HG03066 (cell line): ENCODE data around the gene N4BP2L1.

Experiments
- ATAC-seq: cut with Tn5 transposase; IDR thresholded peaks from one replicate; pipeline ENCODE4 v1.9.1; 2021; ENCODE audit warnings: low read depth; ENCODE audit not compliant: unreplicated experiment

Gene N4BP2L1

DNA sequence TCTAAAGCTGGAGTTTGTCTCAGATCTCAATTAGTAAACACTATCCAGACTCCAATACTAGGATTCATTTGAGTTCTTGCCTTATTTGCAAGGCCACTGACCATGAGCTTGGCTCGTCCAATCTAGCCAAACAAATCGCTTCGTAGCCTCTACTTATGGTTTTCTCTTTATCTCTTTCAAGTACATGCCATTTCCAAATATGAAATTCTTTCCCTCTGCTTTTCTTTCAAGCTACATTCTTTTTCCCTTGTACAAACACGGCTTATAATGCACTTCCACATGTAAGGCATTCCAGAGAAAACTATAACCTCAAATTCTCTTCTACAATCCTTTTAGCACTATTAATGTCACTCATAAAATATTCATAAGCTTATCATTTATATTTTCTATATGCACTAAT, 10.9 kb upstream of the N4BP2L1 start:
- ATAC-seq = no peak

- ATAC-seq = no peak
These were observed 4.9 kb upstream of the N4BP2L1 start for GRCh38 chr13:32432856-32433255.

GRCh38 chr13:32431361-32431760, 3.4 kb upstream of the N4BP2L1 start:
- no peak for ATAC-seq

- no peak for ATAC-seq
These were observed 2.3 kb upstream of the N4BP2L1 start for GRCh38 chr13:32430018-32430747.

DNA sequence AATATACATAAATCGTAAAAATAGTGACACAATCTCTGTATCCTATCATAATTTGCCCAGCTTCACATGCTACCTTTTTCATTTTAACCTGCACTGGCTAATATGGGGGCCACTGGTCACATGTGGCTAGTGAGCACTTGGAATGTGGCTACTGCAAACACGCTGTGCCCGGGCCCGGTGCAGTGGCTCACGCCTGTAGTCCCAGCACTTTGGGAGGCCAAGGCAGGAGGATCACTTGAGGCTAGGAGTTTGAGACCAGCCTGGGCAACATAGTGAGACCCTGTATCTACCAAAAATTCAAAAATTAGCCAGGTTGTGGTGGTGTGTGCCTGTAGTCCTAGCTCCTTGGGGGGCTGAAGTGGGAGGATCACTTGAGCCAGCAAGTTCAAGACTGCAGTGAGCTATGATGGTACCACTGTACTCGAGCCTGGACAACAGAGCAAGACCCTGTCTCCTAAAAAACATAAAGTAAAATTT, 1.5 kb upstream of the N4BP2L1 start:
- no peak for ATAC-seq

DNA sequence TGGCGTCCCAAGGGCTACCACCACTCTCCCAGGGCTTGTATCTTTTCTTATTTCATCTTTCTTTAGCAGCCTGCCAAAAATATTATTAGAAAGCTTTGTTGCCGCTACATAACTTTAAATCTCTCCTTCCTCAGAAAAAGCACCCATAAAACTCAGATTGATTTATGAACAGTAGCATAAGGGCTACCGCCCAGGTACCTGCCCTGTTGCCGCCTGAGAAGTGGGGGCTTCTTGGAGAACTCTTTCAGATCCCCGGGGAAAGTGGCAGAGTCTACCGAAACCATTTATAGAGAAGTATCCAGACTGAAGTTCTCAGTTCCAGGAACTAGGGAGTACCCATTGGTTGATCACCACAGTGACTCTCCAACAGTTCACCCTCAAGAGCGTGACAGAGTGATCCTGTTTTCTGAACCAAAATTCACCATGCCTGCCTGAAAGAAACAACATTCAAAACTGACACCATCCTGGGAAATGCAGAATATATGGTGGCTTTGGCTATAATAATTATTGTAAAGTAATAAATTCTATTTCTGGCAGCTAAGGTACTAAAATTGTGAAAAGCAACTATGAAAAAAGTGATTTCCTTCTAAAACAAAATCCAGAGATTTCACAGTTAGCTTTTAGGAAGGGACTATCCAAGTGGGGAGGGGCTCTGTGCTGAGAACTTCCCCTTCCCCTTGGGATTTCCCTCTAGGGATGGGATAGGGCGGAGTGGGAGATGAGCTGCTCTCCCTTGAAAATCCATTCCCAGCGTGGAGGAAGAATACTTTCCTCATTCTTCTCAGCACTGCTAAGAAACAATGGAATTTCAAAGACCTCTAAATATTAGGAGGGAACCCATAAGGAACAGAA, 877 bp upstream of the N4BP2L1 start:
- ATAC-seq = no peak

DNA sequence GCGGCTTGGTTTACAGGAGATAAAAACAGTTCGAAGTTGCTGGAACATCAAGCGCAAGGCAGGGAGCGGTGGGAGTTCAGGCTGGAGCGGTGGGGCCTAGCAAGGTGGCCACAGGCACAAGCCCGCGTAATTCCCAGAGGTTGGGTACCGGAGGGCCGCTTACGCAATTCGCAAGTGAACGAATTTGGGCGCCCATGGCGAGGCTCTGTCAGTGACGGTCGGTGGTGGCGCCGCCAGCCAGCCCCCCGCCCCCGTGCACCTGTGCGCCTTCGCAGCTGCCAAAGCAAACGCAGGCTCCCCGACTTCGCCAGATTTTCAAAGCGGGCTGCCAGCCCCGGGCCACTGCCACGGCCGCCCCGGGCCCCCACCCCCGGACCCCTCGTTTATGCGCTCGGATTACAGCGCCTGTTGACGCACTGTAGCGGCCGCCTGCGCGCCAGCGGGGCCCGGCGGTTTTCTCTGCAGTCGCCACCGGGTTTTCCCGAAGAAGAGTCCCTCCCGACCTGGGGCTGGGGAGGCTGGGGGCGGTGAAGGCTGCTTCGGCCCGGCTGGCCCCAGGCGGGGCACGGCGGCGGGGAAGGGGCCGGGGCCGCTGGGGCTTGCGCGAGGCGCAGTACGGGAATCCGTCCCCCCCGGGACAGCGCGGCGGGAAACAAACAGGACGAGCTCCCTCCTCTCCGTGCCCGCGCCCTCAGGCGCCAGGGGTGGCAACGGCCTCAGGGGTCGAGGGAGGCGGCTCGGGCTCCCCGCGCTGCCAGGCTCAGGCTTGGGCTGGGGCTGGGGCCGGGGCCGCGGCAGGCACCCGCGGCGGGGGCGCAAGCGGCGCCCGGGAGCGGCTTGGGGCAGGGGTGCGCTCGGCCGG, 709 bp downstream of the N4BP2L1 start:
- ATAC-seq = peak; percentile 16

GRCh38 chr13:32426191-32426989, 1.5 kb downstream of the N4BP2L1 start:
- peak; percentile 32 for ATAC-seq

DNA sequence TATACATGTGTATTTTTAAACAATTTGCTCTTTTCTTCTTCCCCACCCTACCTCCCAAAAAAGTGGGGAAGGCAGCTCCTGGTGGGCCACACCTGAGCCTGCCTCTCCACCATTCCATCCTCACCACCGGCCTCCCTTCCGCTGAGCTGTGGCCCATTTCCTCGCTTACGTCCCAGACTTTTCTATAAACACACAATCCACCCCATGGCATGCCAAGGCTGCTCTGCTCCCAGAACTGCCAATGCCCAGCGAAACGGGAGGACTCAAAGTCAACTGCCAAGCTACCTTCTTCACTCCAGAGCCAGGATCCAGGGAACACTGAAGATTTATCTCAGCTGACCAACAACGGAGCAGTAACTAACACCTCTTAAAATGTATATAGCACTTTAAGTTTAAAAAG, 2.8 kb downstream of the N4BP2L1 start:
- no peak for ATAC-seq

DNA sequence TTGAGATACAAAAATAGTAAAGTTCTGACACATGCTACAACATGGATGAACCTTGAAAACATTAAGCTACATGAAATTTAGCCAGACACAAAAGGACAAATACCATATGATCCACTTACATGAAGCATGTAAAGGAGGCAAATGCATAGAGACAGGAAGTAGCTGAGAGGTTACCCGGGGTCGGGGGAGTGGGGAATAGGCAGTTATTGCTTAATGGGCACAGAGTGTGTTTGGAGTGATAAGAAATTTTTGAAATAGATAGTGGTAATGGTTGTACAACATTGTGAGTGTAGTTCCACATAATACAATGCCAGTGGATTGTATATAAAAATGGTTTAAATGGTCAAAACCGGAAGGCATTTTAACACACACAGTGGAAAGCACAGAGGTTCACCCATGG, 4.3 kb downstream of the N4BP2L1 start:
- ATAC-seq = no peak

DNA sequence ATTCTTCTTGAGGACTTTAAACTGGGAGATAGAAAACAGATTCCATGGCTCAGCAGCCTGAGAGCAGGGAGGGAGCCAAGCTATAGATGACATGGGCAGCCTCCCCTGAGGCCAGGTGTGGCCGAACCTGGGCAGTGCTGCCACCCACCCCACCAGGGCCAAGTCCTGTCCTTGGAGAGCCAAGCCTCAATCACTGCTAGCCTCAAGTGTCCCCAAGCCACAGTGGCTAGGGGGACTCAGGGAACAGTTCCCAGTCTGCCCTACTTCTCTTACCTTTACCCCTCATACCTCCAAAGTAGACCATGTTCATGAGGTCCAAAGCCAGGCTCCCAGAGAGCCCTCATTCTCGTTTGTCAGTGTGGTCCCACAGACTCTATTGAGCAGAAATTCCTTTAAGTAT, 8.1 kb downstream of the N4BP2L1 start:
- ATAC-seq = no peak

DNA sequence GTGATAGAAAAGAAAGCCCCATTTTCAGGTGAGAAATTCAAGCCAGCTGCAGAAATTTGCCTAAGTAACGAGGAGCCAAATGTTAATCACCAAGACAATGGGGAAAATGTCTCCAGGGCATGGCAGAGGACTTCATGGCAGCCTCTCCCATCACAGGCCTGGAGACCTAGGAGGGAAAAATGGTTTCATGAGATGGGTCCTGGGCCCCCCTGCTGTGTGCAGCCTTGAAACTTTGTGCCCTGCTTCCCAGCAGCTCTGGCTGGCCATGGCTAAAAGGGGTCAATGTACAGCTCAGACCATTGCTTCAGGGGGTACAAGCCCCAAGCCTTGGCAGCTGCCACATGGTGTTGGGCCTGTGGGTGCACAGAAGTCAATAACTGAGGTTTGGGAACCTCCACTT, 9.9 kb downstream of the N4BP2L1 start:
- ATAC-seq = no peak

- no peak for ATAC-seq
These were observed 12.9 kb downstream of the N4BP2L1 start for GRCh38 chr13:32415019-32415418.

- ATAC-seq = no peak
These were observed 13.3 kb downstream of the N4BP2L1 start for GRCh38 chr13:32414580-32414979.

- no peak for ATAC-seq
These were observed 14.6 kb downstream of the N4BP2L1 start for GRCh38 chr13:32413284-32413683.

GRCh38 chr13:32409561-32410421, 18.1 kb downstream of the N4BP2L1 start:
- no peak for ATAC-seq

DNA sequence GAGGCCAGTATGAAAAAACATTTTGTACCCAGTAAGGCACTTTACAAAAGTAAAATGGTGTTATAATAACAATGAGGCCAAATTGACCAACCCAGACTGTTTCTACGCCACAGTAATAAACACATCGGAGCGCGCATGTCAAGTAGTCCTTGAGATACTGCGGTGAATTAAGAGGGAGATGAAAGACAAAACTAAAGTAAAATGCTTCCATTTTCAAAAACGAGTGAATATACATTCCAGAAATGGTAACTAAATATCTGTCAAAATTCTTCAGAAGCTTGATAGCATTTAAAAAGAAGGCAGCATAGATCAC, 19.0 kb downstream of the N4BP2L1 start:
- no peak for ATAC-seq

- ATAC-seq = no peak
These were observed 19.5 kb downstream of the N4BP2L1 start for GRCh38 chr13:32408296-32409000.

GRCh38 chr13:32407854-32408253, 20.1 kb downstream of the N4BP2L1 start:
- no peak for ATAC-seq
